HG02973 (cell line): ENCODE data around the gene HOXD10.

ENCODE experiments used
- ATAC-seq: cut with Tn5 transposase; IDR thresholded peaks from one replicate; pipeline ENCODE4 v1.9.1; 2021; ENCODE audit warnings: moderate library complexity; ENCODE audit not compliant: unreplicated experiment

Gene HOXD10

GRCh38 chr2:176160986-176161824 lies 44.6 kb downstream of the HOXD10 start:
- no peak for ATAC-seq

- no peak for ATAC-seq
Observed at GRCh38 chr2:176161825-176162626, 45.4 kb downstream of the HOXD10 start.

GRCh38 chr2:176162911-176163671 lies 46.5 kb downstream of the HOXD10 start:
- ATAC-seq = no peak

DNA sequence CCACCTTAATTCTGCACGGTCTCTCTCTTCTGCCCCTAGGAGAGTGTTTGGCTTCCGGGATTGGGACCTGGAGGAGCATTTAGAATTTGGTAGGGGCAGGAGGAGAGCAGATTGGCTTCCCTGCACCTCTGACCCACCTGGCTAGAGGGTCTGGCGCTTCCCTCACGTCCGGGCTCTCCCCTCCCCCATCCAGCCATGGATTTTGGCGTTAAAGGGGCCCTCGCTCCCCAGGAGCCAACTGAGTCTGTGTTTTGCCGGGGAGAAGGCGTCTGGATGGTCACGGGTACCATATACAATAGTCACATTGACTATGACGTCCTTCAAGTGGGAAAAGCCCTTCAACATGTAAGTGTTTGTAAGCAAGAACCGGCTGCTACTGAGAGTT lies 47.1 kb downstream of the HOXD10 start:
- ATAC-seq = no peak

GRCh38 chr2:176164201-176164600 lies 47.6 kb downstream of the HOXD10 start:
- ATAC-seq = no peak

- no peak for ATAC-seq
Observed at GRCh38 chr2:176164611-176165369, 48.2 kb downstream of the HOXD10 start.

- ATAC-seq = no peak
Observed at GRCh38 chr2:176165370-176166050, 48.9 kb downstream of the HOXD10 start.

GRCh38 chr2:176166272-176166671 lies 49.7 kb downstream of the HOXD10 start:
- no peak for ATAC-seq

DNA sequence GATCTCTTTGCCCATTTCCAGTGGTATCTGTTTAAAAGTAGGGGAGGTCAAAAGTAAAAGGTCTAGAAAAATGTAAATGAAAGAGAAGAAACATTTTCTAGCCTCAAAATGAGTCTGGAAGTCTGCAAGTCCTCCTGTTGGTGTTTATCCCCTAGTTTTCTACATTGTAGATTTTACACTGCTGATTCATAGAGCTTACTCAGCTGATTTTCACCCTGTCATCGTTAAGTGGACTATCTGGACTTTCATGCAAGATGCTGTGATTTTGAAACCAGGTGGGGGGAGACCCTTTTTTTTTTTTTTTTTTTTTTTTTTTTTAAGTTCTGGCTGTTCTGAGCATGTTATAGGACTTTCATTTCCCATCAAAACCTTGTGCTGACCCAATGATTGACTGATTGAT lies 50.8 kb downstream of the HOXD10 start:
- ATAC-seq = no peak

DNA sequence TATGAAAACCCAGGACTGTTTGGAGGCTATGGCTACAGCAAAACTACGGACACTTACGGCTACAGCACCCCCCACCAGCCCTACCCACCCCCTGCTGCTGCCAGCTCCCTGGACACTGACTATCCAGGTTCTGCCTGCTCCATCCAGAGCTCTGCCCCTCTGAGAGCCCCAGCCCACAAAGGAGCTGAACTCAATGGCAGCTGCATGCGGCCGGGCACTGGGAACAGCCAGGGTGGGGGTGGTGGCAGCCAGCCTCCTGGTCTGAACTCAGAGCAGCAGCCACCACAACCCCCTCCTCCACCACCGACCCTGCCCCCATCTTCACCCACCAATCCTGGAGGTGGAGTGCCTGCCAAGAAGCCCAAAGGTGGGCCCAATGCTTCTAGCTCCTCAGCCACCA lies 52.6 kb downstream of the HOXD10 start:
- ATAC-seq = no peak
